DND-41 (cell line): ENCODE measurements around the gene KIAA0753.

ENCODE experiments used
- ATAC-seq: fragments of 200-7000 bp; cut with Tn5 transposase; 3 replicates; pipeline ENCODE4 v1.9.1; 2021; ENCODE audit warnings: low read depth; ENCODE audit not compliant: insufficient read depth
- DNase-seq: peaks from one replicate; pipeline ENCODE4 v3.0.0-alpha.2; 2020
- H2AFZ ChIP-seq: 2 replicates; pipeline ENCODE4 v1.6.0; 2012; ENCODE audit warnings: low read depth, low read length
- H3K27ac ChIP-seq: 2 replicates; pipeline ENCODE4 v1.5.1; 2012; ENCODE audit warnings: low read length, inconsistent platforms
- H3K27me3 ChIP-seq: fragments of 200-600 bp; sonication (generic); 2 replicates; pipeline ENCODE4 v1.6.0; 2012; ENCODE audit warnings: low read length, mild to moderate bottlenecking, inconsistent platforms; ENCODE audit not compliant: insufficient read depth, poor library complexity
- H3K36me3 ChIP-seq: 2 replicates; pipeline ENCODE4 v1.5.1; 2012; ENCODE audit warnings: low read length, inconsistent platforms; ENCODE audit not compliant: insufficient read depth
- H3K4me1 ChIP-seq: 2 replicates; pipeline ENCODE4 v1.5.1; 2012; ENCODE audit warnings: mild to moderate bottlenecking, low read length; ENCODE audit not compliant: insufficient read depth
- H3K4me2 ChIP-seq: 2 replicates; pipeline ENCODE4 v1.6.0; 2012; ENCODE audit warnings: mild to moderate bottlenecking, moderate library complexity, low read length, inconsistent platforms; ENCODE audit not compliant: insufficient read depth
- H3K4me3 ChIP-seq, 2 experiments: fragments of 200-600 bp in 1 of 2; shearing (Covaris generic) in 1 of 2; 2 replicates each; pipeline ENCODE4 v1.5.1; 2012 to 2016; ENCODE audit warnings: inconsistent platforms in 2 of 2, low read length in 2 of 2, mild to moderate bottlenecking in 2 of 2, low read depth in 1 of 2, moderate library complexity in 1 of 2
- H3K79me2 ChIP-seq: 2 replicates; pipeline ENCODE4 v1.6.0; 2012; ENCODE audit warnings: low read length, inconsistent platforms; ENCODE audit not compliant: insufficient read depth
- H3K9ac ChIP-seq: 2 replicates; pipeline ENCODE4 v1.6.0; 2012; ENCODE audit warnings: low read depth, mild to moderate bottlenecking, inconsistent platforms, low read length, moderate library complexity
- H3K9me3 ChIP-seq: 2 replicates; pipeline ENCODE4 v1.5.1; 2012; ENCODE audit warnings: low read length, moderate library complexity, mild to moderate bottlenecking, inconsistent platforms; ENCODE audit not compliant: insufficient read depth, severe bottlenecking
- H4K20me1 ChIP-seq: 2 replicates; pipeline ENCODE4 v1.6.0; 2012; ENCODE audit warnings: low read length; ENCODE audit not compliant: insufficient read depth
- EZH2 ChIP-seq: IDR thresholded peaks from 3 replicates; pipeline ENCODE4 v1.6.1; 2012; ENCODE audit warnings: borderline replicate concordance, low read depth, mild to moderate bottlenecking, moderate library complexity, low read length, inconsistent platforms; ENCODE audit not compliant: severe bottlenecking
- TF ChIP-seq, protein P1 (sequence below): IDR thresholded peaks from 2 replicates; pipeline ENCODE4 v1.5.1; 2012; ENCODE audit warnings: borderline replicate concordance, low read length, moderate library complexity, mild to moderate bottlenecking; ENCODE audit not compliant: poor library complexity, severe bottlenecking; ENCODE audit errors: extremely low read depth

The KIAA0753 gene

DNA sequence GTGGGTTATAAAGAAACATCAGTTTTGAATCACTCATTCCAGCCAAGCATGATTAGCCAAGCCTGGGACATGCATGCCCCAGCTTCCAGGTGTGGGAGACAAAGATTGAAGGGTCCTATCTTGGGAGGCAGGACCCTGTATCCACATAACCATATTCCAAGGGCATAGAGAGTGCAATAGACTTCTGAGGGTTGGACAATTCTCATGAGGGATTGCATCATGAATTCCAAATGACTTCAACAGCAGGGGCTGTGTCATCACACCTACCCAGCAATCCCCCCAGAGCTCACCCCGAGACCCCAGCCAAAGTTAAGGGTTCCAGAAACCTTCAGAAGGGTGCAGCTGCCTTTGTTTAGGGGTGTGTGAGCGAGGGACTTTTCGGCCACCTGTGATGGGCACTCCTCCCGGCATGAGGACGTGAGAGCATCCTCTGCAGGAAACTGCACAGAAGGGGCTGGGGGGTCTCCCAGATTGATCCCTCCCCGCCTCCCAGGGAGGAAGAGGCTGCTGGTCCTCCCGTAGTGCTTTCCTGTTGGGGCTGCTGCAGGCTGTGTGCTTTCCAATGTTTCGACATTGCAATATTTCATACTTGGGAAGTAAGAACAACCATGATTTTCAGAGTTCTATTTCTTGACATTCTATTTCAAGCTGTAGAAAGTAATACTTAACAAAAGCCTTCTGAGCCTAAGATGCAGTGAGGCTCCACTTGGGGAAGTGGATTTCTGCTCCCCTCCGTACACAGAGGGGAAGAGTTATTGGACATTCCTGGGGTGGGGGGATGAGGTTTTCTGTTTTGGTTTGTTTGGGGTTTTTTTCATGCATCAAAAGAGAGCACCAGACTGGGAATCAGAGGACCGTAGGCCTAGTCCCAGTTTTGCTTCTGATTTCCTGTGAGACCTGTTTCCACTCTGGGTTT is 70.9 kb downstream of the KIAA0753 start:
- no peaks in the 10 kb centered on the region for H3K36me3 ChIP-seq
- H4K20me1 ChIP-seq = no peaks in the 10 kb centered on the region; the same call in 1 of the 2 replicates
- ATAC-seq (no peak), DNase-seq (no peak)
- H3K9me3 ChIP-seq = no peaks in the 10 kb centered on the region
- no peak overlapping the region for H3K4me3 ChIP-seq
- TF ChIP-seq EZH2 = no peak
- TF ChIP-seq, protein P1, sequence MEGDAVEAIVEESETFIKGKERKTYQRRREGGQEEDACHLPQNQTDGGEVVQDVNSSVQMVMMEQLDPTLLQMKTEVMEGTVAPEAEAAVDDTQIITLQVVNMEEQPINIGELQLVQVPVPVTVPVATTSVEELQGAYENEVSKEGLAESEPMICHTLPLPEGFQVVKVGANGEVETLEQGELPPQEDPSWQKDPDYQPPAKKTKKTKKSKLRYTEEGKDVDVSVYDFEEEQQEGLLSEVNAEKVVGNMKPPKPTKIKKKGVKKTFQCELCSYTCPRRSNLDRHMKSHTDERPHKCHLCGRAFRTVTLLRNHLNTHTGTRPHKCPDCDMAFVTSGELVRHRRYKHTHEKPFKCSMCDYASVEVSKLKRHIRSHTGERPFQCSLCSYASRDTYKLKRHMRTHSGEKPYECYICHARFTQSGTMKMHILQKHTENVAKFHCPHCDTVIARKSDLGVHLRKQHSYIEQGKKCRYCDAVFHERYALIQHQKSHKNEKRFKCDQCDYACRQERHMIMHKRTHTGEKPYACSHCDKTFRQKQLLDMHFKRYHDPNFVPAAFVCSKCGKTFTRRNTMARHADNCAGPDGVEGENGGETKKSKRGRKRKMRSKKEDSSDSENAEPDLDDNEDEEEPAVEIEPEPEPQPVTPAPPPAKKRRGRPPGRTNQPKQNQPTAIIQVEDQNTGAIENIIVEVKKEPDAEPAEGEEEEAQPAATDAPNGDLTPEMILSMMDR = no peak
- no peak overlapping the region for H3K4me2 ChIP-seq
- no peak overlapping the region for H3K9ac ChIP-seq
- H2AFZ ChIP-seq = no peak overlapping the region
- no peaks in the 10 kb centered on the region for H3K4me1 ChIP-seq
- no peaks in the 10 kb centered on the region for H3K27me3 ChIP-seq
- no peak overlapping the region for H3K27ac ChIP-seq
- H3K79me2 ChIP-seq = no peaks in the 10 kb centered on the region

DNA sequence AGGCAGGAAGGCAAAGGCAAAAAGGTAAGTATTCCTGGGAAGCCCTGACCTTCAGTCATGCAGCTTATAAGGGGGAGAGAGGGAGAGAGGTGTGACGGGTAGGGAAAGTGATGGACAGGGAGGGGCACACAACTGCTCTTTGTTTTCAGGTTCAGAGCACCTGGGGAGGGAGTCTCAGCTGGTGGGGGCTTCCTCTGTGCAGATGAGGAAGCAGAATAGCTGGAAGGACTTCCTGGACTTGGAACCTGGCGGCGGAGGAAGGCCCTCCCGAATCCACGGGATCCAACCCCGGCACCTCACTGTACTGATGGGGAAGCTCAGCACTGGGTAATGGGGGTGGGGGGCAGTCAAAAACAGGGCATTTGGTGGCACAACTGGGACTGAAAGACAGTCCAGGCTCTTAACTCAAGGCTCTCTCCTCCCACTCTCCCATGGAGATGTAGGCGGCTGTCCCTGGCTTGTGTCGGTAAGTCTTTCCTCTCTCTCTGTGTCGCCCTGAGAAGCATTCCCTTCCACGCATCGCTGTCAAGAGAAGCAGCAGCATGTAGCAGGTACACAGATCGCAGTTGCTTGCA is 72.2 kb downstream of the KIAA0753 start:
- Histone ChIP-seq H3K27ac (no peak overlapping the region), H3K36me3 (no peaks in the 10 kb centered on the region), H3K9ac (no peak overlapping the region), H3K27me3 (no peaks in the 10 kb centered on the region), H3K4me2 (no peak overlapping the region), H3K9me3 (no peaks in the 10 kb centered on the region), H2AFZ (no peak overlapping the region), H3K79me2 (no peaks in the 10 kb centered on the region), H3K4me1 (no peaks in the 10 kb centered on the region), H4K20me1 (no peaks in the 10 kb centered on the region; the same call in 1 of the 2 replicates), H3K4me3 (no peak overlapping the region)
- no peak for TF ChIP-seq EZH2
- TF ChIP-seq, protein P1 = no peak
- ATAC-seq (no peak), DNase-seq (no peak)

DNA sequence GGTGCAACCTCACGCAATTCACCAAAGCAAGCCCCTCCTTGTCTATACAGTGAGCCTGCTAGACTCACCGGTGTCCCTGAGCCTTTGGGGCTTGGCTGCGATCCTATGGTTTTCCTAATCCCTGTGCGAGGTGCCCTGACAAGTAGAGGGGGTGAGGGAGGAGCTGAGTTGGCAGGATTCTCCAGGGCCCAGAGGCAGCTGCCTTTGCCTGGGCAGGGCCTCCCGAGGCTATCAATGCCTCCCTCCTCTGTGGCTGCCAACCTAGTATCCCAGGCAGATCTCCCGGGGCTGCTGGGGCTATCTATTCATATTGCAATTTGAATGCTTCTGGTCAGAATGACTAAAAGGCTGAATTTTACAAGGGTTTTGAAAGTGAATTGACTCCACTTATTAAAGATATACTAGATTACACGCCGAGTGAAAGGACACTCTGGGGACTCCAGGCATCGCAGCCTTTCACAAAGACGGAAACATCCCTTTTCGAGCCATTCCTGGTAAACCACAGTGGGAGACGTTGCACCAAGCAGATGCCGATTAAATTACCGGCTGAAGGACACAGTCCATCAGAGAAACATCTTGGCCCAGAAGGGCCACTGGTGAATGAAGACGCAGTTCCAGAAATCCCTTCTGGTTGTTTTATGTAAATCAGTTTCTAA is 72.9 kb downstream of the KIAA0753 start:
- Histone ChIP-seq H3K27ac (no peak overlapping the region), H4K20me1 (no peaks in the 10 kb centered on the region; the same call in 1 of the 2 replicates), H3K36me3 (no peaks in the 10 kb centered on the region), H3K4me1 (no peaks in the 10 kb centered on the region), H3K9ac (no peak overlapping the region), H3K4me2 (no peak overlapping the region), H3K27me3 (no peaks in the 10 kb centered on the region), H3K4me3 (no peak overlapping the region), H2AFZ (no peak overlapping the region), H3K9me3 (no peaks in the 10 kb centered on the region), H3K79me2 (no peaks in the 10 kb centered on the region)
- DNase-seq (no peak), ATAC-seq (no peak)
- TF ChIP-seq, protein P1 = no peak
- no peak for TF ChIP-seq EZH2
